Effector CD8-positive, alpha-beta T cell (primary cell): ENCODE results near the gene EFCAB6.

Source experiments
- DNase-seq: peaks from one replicate; lab custom pipeline; 2025; lab: John Stamatoyannopoulos, UW

Gene EFCAB6

DNA sequence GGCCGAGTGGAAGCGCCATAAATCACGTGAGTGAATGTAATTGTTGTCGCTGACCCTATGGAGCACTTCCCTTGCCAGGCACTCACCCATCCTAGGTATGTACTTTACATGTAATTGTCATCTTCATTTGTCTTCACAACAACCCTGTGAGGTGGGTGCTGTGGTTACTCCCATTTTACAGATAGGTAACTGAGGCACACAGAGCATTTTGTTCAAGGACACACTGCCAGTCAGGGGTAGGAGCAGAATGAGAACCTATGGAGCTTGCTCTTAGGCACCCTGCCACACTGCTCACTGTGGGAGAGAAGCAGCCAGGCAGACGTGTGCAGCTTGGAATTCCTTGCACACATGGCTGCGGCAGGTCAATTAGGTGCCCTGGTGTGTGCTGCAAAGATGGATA lies 785 bp upstream of the EFCAB6 start:
- DNase-seq: no peak

DNA sequence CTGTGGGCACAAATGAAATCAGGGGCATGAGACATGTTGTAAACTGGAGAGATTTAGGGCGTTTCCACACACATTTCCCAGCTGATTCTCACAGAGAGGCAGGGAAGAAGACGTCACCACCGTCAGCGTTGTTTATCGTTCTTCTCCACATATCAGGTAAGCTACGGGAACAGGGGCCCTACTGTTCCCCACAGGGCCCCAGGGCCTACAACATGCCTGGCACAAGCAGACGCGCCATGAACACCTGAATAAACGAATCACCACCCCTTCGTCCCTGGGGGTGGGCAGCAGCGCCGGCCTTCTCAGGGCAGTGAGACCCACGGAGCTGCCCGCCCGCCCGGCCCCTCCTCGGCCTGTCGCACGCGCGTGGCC lies 342 bp downstream of the EFCAB6 start:
- no peak for DNase-seq

DNA sequence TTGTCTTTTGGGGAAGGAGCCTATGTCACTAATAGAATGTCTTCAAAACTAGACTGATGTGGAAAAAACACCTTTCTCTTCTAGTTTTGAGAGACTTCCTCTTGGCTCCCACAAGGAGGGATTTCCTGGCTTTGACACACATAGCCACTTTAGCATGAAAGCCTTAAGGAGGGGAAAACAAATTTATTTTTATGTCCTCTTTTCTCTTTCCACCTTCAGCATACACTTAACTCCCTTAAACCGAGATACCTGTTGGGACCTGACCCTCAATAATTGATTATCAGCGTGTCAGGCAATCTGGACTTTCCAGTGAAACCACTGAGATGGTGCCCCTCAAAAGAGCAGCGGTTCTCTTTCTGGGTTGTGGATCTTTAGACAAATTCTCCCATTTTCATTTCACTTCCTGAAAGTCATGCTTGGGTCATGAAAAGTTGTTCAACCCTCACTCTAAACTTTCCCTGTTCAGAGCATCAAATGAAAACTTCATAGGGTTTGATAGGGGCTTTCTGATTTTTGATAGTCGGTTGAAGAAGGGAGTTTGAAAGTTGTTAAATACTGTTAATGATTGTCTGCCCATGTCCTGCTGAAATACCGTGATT lies 9.1 kb downstream of the EFCAB6 start:
- no peak for DNase-seq

DNA sequence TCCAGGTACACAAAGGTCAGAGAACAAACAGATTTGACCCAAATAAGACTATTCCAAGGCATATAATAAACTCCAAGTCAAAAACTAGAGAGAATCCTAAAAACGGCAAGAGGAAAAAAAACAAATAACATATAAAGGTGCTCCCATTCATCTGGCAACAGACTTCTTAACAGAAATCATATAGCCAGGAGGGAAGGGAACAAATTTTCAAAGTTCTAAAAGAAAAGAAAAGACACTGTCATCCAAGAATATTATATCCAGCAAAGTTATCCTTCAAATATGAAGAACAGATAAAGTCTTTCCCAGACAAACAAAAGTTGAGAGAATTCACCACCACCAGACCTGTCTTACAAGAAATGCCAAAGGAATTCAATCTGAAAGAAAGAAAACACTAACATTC lies 11.1 kb downstream of the EFCAB6 start:
- DNase-seq: no peak

DNA sequence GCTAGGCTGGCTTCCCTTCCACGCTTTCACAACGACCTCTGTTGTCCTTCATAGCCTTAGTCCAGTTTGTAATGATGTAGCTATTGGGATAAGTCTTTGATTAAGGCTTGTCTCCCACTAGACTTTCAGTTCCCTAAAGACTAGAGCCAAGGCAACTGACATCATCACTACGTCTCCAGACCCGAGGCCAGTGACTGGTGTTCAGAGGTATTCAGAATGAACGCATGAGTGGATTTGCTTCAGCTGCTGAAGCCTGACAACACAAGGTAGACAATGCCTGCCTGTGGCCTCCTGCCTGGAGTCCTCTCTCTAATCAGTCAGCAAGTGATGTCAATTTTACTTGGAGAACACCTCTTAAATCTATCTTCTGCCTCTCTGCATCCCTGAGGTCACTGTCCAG lies 13.6 kb downstream of the EFCAB6 start:
- DNase-seq: no peak

DNA sequence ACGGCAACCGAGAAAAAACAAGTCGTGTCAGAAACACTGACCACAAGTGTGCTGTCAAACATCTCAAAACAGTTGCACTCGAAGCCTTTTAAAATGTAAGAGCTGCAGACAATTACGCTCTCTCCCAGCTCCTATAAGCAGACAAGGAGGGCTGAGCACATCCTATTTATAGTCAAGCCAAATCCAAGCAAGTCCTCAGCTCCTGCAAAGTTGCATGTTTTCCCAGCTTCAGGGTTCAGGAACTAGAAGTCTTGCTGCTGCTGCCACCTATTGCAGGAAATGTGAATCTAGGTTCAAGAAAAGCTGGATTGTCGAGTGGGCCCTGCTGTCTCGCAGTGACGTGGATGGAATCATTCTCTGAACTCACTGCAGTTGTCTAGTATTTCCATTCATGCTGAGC lies 15.5 kb downstream of the EFCAB6 start:
- DNase-seq: no peak

DNA sequence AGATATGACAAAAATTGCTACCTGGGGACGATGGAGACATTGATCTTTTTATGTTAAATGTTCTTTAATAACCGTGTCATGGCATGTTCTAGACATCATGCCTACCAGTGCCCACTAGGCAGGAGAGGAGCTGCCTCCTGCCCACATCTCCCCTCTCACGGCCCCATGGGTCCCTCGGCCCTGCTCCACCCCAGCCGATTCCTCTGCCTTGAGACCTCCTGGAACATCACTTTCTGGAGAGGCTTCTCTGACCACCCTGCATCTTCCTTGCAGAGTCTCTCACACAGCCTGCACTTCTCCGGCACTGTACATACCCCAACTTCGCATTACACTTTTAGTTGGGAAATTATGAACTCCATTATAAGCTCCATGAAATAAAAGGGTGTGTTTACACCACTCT lies 16.8 kb downstream of the EFCAB6 start:
- no peak for DNase-seq

DNA sequence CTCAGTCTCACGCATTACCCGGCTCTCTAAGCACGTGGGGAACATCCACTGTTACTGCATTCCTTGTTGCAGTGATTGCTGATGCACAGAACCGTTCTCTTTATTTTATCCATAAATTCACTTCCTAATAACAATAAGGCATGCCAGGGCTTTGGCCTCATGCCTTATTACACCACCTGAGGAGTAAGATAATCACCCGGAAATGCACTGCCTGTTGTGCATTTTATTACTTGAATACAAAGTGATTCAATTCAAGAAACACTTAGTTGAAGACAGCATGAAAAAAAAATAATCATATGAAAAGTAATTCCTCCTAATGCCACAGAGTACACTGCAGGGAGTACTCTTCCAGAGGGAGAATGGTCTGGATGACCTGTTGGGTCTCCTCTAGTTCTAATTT lies 19.2 kb downstream of the EFCAB6 start:
- no peak for DNase-seq

DNA sequence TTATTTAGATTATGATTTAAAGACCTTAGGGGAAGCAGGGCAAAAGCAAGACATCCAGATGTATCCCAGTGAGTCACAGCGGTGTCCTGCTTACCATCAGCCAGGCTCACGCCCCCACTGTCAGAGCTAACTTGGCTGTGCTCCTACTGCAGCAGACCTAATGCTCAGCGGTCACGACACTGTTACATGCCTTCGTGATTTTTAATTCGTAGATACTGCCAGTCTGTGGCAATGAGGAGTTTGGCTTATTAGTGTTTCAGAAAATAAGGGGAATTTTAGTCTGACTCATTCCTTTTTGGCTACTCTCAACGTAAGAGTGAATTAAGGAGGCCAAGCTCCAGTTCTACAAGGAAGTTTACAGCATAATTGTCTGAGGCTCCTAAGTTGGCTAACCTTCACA lies 22.7 kb downstream of the EFCAB6 start:
- DNase-seq: no peak

DNA sequence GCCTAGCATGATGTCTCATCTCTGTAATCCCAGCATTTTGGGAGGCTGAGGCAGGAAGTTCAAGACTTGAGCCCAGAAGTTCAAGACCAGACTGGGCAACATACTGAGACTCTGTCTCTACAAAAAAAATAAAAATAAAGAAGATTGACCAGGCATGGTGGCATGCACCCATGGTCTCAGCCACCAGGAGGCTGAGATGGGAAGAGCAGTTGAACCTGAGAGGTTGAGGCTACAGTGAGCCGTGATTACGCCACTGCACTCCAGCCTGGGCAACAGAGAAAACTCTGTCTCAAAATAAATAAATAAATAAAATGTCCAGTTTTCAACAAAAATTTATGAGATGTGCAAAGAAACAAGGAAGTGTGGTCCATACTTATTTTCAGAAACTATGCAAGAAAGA lies 28.3 kb downstream of the EFCAB6 start:
- no peak for DNase-seq

DNA sequence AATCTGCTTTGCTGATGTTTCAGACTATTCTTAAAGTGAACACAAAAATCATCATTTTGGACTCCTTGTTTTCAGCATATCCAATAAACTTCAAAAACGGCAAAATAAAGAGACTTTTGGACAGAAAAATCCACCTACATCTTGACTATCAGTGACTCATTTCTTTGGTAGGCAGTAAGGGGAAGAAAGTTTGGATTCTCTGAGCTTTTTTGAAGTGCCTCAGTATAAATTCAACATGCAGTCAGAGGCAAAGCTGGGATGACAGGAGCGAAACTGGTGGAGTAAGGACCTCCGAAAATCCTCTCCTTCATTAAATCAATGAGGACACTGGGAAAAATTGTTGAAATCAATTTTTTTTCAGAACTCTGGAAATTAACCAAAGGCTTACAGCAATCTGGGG lies 29.7 kb downstream of the EFCAB6 start:
- no peak for DNase-seq

DNA sequence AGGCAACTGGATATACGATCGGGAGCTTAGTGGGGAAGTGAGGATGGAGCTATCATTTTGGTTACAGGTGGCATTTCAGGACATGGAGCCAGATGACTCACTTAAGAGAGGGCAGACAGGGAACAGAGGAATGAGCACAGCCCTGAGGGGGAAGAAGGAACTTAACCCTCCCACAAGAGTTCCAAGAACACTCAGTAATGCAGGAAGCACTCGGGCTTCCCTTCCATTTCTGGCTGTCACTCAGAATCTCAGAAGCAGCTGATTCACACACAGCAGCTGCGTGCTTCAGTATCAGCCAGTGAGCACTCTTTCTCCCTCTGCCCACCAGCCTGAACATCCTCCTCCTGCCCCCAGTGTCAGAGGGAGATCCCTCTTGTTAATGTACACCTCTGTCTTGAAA lies 34.8 kb downstream of the EFCAB6 start:
- DNase-seq: no peak

DNA sequence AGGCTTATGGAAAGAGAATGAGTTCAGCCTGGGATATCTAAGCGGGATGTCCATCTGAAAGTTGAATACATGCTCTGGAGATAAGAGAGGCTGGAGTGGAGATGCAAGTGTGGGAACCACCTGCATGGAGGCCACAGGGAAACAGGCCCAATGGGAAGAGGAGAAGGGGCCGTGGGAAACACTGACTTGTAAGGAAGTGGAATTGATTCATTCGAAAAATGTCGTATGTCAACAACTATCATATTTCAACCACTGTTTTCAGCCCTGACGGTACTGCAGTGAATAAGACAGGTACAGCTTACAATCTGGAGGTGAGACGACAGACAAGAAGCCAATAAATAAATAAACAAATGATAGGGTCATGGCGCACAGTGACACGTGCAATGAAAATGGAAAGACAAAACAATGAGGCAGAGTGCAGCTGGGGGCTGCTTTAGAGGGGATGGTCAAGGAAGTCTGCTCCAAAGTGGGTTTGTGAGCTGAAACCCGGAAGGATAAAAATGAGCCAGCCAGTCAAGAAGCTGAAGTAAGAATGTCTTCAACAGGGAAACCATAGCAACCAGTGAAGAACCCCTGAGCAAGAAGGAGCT lies 35.9 kb downstream of the EFCAB6 start:
- DNase-seq: no peak

DNA sequence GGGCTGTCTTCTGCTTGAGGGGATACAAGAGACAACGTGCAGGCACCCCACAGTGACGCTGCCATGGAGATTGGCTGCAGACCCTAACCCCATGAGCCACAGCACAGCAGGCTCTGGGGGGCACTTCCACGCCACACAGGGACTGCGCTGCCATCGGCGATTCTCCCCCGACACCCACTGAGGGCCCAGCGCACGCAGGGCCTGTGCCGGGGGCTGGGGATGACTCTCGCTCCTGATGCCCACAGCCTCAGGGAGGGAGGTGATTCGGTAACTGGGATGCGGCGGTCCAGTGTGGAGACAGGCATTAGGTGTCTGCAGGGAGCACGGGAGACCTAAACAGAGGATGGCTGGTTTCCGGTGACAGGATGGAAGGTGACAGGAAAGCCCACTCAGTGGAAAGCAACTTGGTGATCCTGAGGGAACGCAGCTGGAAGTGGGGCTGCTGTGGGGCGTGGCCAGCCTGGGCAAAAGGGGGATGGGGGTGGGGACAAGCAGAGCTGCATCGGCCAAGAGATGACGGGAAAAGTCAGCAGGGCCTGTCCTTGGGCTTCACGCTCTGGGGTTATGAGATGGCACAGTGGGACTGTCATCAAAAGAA lies 37.7 kb downstream of the EFCAB6 start:
- no peak for DNase-seq

DNA sequence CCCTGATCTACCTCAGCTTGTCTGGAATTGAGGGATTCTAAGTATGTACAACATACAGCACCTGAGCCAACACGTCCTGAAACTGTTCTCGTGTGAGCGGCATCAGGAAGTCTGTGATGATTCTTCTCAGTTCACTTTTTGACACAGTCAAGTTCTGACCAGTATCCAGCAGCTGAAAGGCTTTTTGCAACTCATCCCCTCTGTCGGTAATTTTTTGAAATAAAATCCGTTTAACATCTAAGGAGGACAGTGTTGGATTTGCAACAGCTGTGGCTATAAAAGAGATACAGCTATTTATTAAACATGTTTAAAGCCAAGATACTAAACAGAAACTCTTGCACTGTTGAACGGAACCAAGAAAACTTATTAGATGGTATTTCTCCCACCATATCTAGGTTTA lies 39.3 kb downstream of the EFCAB6 start:
- DNase-seq: no peak

DNA sequence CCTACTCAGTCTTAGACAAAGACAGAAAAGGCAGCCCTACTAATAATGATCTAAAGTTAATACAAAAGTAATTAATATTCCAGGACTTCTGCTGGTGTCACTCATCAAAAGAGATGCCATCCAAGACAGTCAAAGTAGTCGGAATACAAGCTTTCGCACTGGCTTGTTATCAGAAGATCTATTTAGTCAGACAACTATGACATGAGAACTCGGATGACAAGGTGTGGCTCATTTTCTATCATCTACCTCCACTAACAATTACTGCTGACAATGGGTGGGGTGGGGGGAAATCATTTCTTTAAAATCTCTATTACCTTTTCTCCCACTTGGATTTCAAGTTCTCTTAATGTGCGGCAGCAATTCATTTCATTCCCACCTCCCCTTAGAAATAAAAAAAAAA lies 56.7 kb downstream of the EFCAB6 start:
- DNase-seq: no peak

DNA sequence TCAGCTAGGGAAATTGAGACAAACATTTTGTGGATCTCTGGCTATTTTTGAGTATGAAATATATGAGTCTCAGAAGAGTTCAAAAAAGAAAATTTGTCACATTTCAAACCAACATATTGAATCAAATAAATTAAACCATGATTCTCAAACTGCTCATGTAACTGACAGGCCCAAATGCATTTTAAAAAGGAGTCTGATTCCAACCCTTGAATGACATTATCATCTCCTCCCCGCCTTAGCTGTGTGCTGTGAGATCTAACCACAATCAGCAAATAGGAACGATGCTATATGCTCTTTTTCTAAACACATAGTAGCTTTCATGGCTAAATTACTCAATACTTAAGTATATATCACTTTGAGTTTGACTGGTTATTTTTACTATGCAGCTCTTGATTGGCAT lies 57.1 kb downstream of the EFCAB6 start:
- DNase-seq: no peak

DNA sequence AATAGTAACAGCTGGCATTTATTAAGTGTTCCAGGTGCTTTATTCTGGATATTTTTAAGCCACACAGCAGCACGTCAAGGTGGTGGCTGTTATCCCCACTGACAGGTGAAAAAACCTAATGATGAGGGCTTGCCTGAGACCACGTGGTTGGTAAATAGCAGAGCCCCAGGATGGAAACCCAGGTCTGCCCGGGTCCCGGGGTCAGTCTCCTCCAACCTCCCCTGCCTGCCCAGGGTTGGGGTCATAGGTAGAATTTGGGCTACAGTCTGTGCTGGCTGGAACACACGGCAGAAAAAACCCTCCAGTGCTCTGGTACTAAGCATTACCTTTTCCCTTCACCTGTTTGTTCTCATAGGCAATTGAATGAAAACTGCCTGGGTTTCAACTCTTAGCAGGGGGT lies 57.9 kb downstream of the EFCAB6 start:
- no peak for DNase-seq

DNA sequence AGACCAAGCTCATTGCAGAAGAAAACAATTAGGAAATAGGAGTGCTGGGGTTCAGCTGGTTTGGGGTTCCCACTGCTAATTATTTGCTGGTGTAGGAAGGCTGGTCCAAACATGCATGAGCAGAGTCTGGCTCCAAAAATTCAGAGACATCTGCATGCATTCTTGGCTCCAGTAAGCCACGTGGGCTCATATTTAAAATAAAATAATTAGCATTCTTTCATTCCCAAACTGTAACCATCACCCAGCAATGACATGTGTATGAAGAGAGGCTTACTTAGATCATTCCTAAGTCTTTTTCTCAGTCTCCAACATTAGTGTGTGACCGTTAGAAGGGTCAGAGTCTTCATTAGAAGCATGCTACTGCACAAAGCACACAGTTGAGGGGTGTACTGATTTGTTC lies 58.4 kb downstream of the EFCAB6 start:
- no peak for DNase-seq

DNA sequence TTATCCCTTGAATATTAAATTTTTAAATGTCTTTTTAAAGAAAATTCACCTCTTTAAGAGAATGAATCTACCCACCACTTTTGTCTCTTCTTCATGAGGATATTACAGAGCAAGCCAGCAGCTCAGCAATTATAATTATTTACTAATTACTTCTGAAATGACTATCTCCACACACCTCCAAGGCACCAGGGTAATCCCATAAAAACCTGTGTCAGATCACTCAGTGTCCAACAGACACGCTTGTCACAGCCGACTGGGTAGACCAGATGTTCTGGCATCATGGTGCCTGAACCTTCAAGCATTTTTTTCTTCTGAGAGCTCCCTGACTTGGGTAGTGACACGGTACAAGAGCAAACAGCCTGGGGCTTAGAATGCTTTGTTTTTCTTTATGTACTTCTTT lies 61.4 kb downstream of the EFCAB6 start:
- no peak for DNase-seq

DNA sequence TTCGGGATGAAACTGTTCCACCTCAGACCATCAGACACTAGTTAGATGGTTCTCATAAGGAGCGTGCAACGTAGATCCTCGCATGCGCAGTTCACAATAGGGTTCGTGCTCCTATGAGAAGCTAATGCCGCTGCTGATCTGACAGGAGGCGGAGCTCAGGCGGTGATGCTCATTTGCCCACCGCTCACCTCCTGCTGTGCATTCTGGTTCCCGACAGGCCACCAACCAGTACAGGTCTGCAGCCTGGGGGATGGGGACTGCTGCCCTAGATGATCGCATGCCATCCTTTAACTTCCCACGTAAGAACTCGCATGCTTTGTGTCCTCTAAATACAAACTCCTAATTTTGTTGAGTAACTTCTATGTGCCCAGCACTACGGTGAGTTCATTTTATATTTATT lies 62.6 kb downstream of the EFCAB6 start:
- no peak for DNase-seq

DNA sequence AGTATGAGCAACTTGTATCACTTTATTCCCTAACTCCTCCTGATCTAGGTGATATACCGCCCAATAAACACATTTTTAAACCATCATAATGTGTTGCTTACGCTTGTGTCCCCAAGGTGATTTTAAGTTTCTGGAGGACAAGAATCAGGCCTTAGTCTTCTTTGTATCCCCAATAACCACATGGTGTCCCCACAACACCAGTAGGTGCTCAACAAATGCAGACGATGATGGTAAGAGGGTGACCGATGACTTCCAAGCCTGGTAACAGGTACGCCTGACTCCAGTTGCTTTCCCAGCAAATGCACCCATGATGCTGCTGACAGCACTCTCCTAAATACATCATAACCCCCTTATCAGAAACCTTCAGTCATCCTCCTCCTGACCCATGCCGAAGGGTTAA lies 64.2 kb downstream of the EFCAB6 start:
- no peak for DNase-seq

DNA sequence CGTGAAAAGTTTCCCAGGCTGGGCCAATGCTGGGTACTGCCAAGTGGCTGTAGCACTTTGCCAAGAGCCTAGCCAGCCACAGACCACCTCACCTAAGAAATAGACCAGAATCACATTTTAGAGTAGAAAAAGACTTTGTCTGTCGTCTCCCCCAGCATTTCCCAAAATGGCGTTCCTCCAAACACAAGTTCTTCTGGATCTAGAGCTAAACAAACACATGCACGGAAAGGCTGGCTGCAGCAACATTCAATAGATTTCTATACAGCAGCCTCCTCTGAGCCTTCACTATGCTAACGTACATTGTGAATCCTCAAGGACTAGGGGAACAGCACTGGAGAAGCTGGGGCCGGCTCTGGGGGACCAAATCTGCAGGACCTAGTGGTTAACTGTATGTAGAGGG lies 65.0 kb downstream of the EFCAB6 start:
- no peak for DNase-seq

DNA sequence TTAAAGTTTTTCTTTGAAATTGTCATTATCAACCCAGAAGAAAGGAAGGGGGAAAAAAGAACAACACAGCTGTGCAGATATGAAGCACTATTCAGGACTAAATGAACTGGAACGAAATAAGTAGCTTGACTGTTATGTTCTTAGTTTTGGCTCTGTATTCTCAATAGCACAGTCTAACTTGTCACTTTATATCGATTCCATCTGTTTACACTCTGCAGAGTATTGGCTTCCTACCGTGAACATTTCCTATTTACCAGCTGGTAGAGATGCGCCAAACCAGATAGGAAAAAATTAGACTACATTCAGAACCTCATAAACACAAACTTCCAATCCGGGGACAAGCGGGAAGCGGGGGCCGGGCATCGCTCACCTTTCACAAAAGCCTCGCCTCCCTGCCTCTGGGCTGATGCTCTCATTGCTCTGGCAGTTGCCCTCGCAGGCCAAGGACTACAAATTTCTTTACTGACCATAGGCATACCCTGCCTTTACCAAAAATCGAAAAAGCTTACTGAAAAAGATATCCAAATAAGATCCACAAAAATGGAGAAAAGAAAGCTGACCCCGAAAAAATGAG lies 66.2 kb downstream of the EFCAB6 start:
- no peak for DNase-seq
